GM23338 (cell line): ENCODE measurements around the gene TMEFF1. TPM values are rescaled to one million over a fixed set of nuclear protein-coding genes. Genes with fewer than 3 reads are reported as not detected.

Experiments
- ATAC-seq: fragments of 200-7000 bp; cut with Tn5 transposase; 3 replicates; pipeline ENCODE4 v1.9.1; 2020
- DNase-seq: peaks from one replicate; pipeline ENCODE4 v3.0.0-alpha.2; 2015; ENCODE audit warnings: low spot score
- H2AFZ ChIP-seq: fragments of 200-600 bp; sonication (generic); 2 replicates; pipeline ENCODE4 v1.8.0; 2016; ENCODE audit warnings: antibody characterized with exemption, mild to moderate bottlenecking, moderate library complexity
- H3F3A ChIP-seq: fragments of 200-600 bp; sonication (generic); replicated peaks from 2 replicates; pipeline ENCODE4 v1.8.0; 2017; ENCODE audit warnings: antibody characterized with exemption, mixed run types, low read depth
- H3K27ac ChIP-seq: fragments of 200-600 bp; sonication (generic); 2 replicates; pipeline ENCODE4 v1.6.1; 2016; ENCODE audit warnings: low read depth
- H3K27me3 ChIP-seq: fragments of 200-600 bp; sonication (generic); 2 replicates; pipeline ENCODE4 v1.8.0; 2016; ENCODE audit warnings: mild to moderate bottlenecking, mixed run types, moderate library complexity; ENCODE audit not compliant: insufficient read depth
- H3K36me3 ChIP-seq: fragments of 200-600 bp; sonication (generic); 2 replicates; pipeline ENCODE4 v1.8.0; 2016; ENCODE audit warnings: mild to moderate bottlenecking; ENCODE audit not compliant: insufficient read depth
- H3K4me1 ChIP-seq: fragments of 200-600 bp; sonication (generic); 2 replicates; pipeline ENCODE4 v1.8.0; 2016; ENCODE audit warnings: mild to moderate bottlenecking, moderate library complexity; ENCODE audit not compliant: insufficient read depth
- H3K4me2 ChIP-seq: fragments of 200-600 bp; sonication (generic); 2 replicates; pipeline ENCODE4 v1.7.1; 2017; ENCODE audit warnings: mixed run types
- H3K4me3 ChIP-seq: fragments of 200-600 bp; sonication (generic); 2 replicates; pipeline ENCODE4 v1.6.1; 2016; ENCODE audit warnings: mixed run types
- H3K79me2 ChIP-seq: fragments of 200-600 bp; sonication (generic); replicated peaks from 2 replicates; pipeline ENCODE4 v1.8.0; 2017; ENCODE audit warnings: mild to moderate bottlenecking; ENCODE audit not compliant: insufficient read depth
- H3K9me2 ChIP-seq: fragments of 200-600 bp; sonication (generic); 2 replicates; pipeline ENCODE4 v1.8.0; 2017; ENCODE audit not compliant: insufficient read depth
- H4K20me1 ChIP-seq: fragments of 200-600 bp; sonication (generic); replicated peaks from 2 replicates; pipeline ENCODE4 v1.8.0; 2017; ENCODE audit warnings: mild to moderate bottlenecking; ENCODE audit not compliant: insufficient read depth
- H3K27ac Mint-ChIP-seq: 2 replicates; pipeline ENCODE4 v1.8.0; 2020; ENCODE audit warnings: inconsistent platforms, mild to moderate bottlenecking, moderate library complexity, mixed read lengths
- H3K27me3 Mint-ChIP-seq: 3 replicates; pipeline ENCODE4 v1.8.0; 2022; ENCODE audit warnings: low read depth, mild to moderate bottlenecking, moderate library complexity, mixed read lengths, inconsistent platforms; ENCODE audit not compliant: insufficient read depth, poor library complexity
- H3K36me3 Mint-ChIP-seq: 3 replicates; pipeline ENCODE4 v1.8.0; 2021; ENCODE audit warnings: low read depth, mild to moderate bottlenecking, inconsistent platforms, moderate library complexity, mixed read lengths
- H3K4me1 Mint-ChIP-seq: 3 replicates; pipeline ENCODE4 v1.8.0; 2020; ENCODE audit warnings: mild to moderate bottlenecking, inconsistent platforms, mixed read lengths
- H3K4me3 Mint-ChIP-seq: 3 replicates; pipeline ENCODE4 v1.8.0; 2021; ENCODE audit warnings: moderate library complexity, mild to moderate bottlenecking, inconsistent platforms, mixed read lengths
- H3K9me3 Mint-ChIP-seq: 3 replicates; pipeline ENCODE4 v1.8.0; 2020; ENCODE audit warnings: moderate library complexity, mild to moderate bottlenecking, inconsistent platforms, mixed read lengths
- EZH2 ChIP-seq: fragments of 200-600 bp; sonication (generic); IDR thresholded peaks from one replicate; pipeline ENCODE4 v1.8.0; 2017; ENCODE audit warnings: antibody characterized with exemption, mild to moderate bottlenecking, low read depth; ENCODE audit not compliant: unreplicated experiment
- EZH2phosphoT487 ChIP-seq: fragments of 200-600 bp; sonication (generic); IDR thresholded peaks from one replicate; pipeline ENCODE4 v1.8.1; 2018; ENCODE audit warnings: antibody characterized with exemption; ENCODE audit not compliant: unreplicated experiment
- ZNF114 ChIP-seq: fragments of 250-450 bp; sonication (Bioruptor Pico); IDR thresholded peaks from 2 replicates; pipeline ENCODE4 v1.5.0; 2020; ENCODE audit warnings: mild to moderate bottlenecking, moderate library complexity
- ZNF462 ChIP-seq: fragments of 250-450 bp; sonication (Bioruptor Pico); IDR thresholded peaks from 2 replicates; pipeline ENCODE4 v1.5.0; 2020; ENCODE audit warnings: mild to moderate bottlenecking, moderate library complexity
- polyA plus RNA-seq: library from polyadenylated mRNA; unstranded; fragments of >200 nt; fragmentation: Nextera tagmentation; extraction: Ambion mirVana; gene quantifications from 2 replicates; pipeline ENCODE4 v1.2.1, GENCODE V29; 2016
- total RNA-seq: library from RNA; depleted of rRNA; stranded (reverse); fragments of >200 nt; shearing (Covaris generic); gene quantifications from 2 replicates; pipeline ENCODE4 v1.2.3, GENCODE V29; 2014
- TF ChIP-seq, protein P1 (sequence below): IDR thresholded peaks from 2 replicates; pipeline ENCODE4 v1.6.1; 2016; ENCODE audit warnings: antibody characterized with exemption

The TMEFF1 gene
- total and polyA plus RNA-seq, 2 experiments from 2014 or later = 6.6 to 85.2 TPM

DNA sequence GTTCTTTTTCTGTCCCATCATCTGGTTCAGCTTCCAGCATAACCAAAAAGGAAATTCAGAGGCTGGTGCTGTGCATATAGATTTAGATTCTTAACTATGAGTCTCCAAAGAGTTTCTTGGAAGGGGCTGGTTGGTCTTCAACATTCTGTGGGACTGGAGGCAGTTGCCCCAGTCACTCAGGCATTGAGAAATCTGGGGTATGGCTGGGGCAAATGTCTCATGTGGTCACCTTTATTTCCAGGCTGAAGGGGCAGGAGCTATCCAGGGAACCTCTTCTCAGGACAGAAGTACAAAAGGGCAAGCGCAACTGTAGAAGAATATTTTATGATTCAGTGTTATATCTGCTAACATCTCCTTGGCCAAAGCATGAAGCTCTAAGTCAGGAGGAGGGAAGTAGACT, 15.4 kb upstream of the TMEFF1 start:
- peaks cover 4% of the 10 kb centered on the region; the same call in 1 of the 2 replicates for H3K4me1 ChIP-seq
- H3K79me2 ChIP-seq = no peaks in the 10 kb centered on the region
- no peak overlapping the region for H3K4me3 Mint-ChIP-seq
- no peaks in the 10 kb centered on the region for H4K20me1 ChIP-seq
- H3K27ac ChIP-seq = no peak overlapping the region
- DNase-seq (no peak), ATAC-seq (no peak)
- no peak overlapping the region for H2AFZ ChIP-seq
- no peak overlapping the region for H3K4me3 ChIP-seq
- H3K27me3 ChIP-seq = no peaks in the 10 kb centered on the region
- TF ChIP-seq EZH2phosphoT487 (no peak), ZNF462 (CRISPR knock-in tag) (no peak), EZH2 (no peak), ZNF114 (no peak)
- TF ChIP-seq, protein P1, sequence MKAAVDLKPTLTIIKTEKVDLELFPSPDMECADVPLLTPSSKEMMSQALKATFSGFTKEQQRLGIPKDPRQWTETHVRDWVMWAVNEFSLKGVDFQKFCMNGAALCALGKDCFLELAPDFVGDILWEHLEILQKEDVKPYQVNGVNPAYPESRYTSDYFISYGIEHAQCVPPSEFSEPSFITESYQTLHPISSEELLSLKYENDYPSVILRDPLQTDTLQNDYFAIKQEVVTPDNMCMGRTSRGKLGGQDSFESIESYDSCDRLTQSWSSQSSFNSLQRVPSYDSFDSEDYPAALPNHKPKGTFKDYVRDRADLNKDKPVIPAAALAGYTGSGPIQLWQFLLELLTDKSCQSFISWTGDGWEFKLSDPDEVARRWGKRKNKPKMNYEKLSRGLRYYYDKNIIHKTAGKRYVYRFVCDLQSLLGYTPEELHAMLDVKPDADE = no peak
- no peak overlapping the region for H3K4me2 ChIP-seq
- H3K36me3 Mint-ChIP-seq = peaks cover 8% of the 10 kb centered on the region
- peaks cover 11% of the 10 kb centered on the region for H3K4me1 Mint-ChIP-seq
- no peaks in the 10 kb centered on the region for H3F3A ChIP-seq
- H3K9me3 Mint-ChIP-seq = no peaks in the 10 kb centered on the region
- H3K9me2 ChIP-seq = no peaks in the 10 kb centered on the region; the same call in 1 of the 2 replicates
- peaks cover 3% of the 10 kb centered on the region for H3K27me3 Mint-ChIP-seq
- H3K27ac Mint-ChIP-seq = no peak overlapping the region
- H3K36me3 ChIP-seq = no peaks in the 10 kb centered on the region

DNA sequence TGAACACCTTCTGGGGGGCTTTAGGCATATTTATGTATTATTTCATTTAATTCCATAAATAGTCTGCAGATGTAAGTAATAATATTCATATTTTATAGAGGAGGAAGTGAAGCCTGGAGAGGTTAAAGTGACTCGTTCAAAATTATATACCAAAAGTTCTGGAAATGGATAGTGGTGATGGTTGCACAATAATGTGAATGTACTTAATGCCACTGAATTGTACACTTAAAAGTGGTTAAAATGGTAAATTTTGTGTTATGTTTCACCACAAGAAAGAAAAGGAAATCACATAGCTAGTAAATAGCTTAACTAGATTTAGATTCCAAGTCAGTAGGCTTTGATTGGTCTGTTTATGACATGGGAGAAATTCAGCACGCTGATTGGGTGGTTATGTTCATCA, 13.0 kb upstream of the TMEFF1 start:
- Mint-ChIP-seq H3K27me3 (peaks cover 3% of the 10 kb centered on the region), H3K27ac (no peak overlapping the region), H3K4me1 (peaks cover 14% of the 10 kb centered on the region), H3K9me3 (no peaks in the 10 kb centered on the region), H3K36me3 (no peaks in the 10 kb centered on the region), H3K4me3 (no peak overlapping the region)
- Histone ChIP-seq H3K79me2 (no peaks in the 10 kb centered on the region), H3K4me2 (no peak overlapping the region), H3K27me3 (no peaks in the 10 kb centered on the region), H3F3A (no peaks in the 10 kb centered on the region), H3K9me2 (no peaks in the 10 kb centered on the region), H2AFZ (no peak overlapping the region), H4K20me1 (no peaks in the 10 kb centered on the region), H3K4me3 (no peak overlapping the region), H3K27ac (no peak overlapping the region), H3K36me3 (no peaks in the 10 kb centered on the region), H3K4me1 (peaks cover 6% of the 10 kb centered on the region; the same call in 1 of the 2 replicates)
- ATAC-seq (0 out of 3 replicates have a peak, but pooled peaks have one; percentile 26), DNase-seq (no peak)
- no peak for TF ChIP-seq ZNF462 (CRISPR knock-in tag)
